GM23338 (cell line): Measurements from ENCODE around the gene SNAP47. TPM values are rescaled to one million over a fixed set of nuclear protein-coding genes. Genes with fewer than 3 reads are reported as not detected.

Experiments used
- ATAC-seq: fragments of 200-7000 bp; cut with Tn5 transposase; 3 replicates; pipeline ENCODE4 v1.9.1; 2020
- DNase-seq: peaks from one replicate; pipeline ENCODE4 v3.0.0-alpha.2; 2015; ENCODE audit warnings: low spot score
- H2AFZ ChIP-seq: fragments of 200-600 bp; sonication (generic); 2 replicates; pipeline ENCODE4 v1.8.0; 2016; ENCODE audit warnings: antibody characterized with exemption, mild to moderate bottlenecking, moderate library complexity
- H3F3A ChIP-seq: fragments of 200-600 bp; sonication (generic); replicated peaks from 2 replicates; pipeline ENCODE4 v1.8.0; 2017; ENCODE audit warnings: antibody characterized with exemption, mixed run types, low read depth
- H3K27ac ChIP-seq: fragments of 200-600 bp; sonication (generic); 2 replicates; pipeline ENCODE4 v1.6.1; 2016; ENCODE audit warnings: low read depth
- H3K27me3 ChIP-seq: fragments of 200-600 bp; sonication (generic); 2 replicates; pipeline ENCODE4 v1.8.0; 2016; ENCODE audit warnings: mild to moderate bottlenecking, mixed run types, moderate library complexity; ENCODE audit not compliant: insufficient read depth
- H3K36me3 ChIP-seq: fragments of 200-600 bp; sonication (generic); 2 replicates; pipeline ENCODE4 v1.8.0; 2016; ENCODE audit warnings: mild to moderate bottlenecking; ENCODE audit not compliant: insufficient read depth
- H3K4me1 ChIP-seq: fragments of 200-600 bp; sonication (generic); 2 replicates; pipeline ENCODE4 v1.8.0; 2016; ENCODE audit warnings: mild to moderate bottlenecking, moderate library complexity; ENCODE audit not compliant: insufficient read depth
- H3K4me2 ChIP-seq: fragments of 200-600 bp; sonication (generic); 2 replicates; pipeline ENCODE4 v1.7.1; 2017; ENCODE audit warnings: mixed run types
- H3K4me3 ChIP-seq: fragments of 200-600 bp; sonication (generic); 2 replicates; pipeline ENCODE4 v1.6.1; 2016; ENCODE audit warnings: mixed run types
- H3K79me2 ChIP-seq: fragments of 200-600 bp; sonication (generic); replicated peaks from 2 replicates; pipeline ENCODE4 v1.8.0; 2017; ENCODE audit warnings: mild to moderate bottlenecking; ENCODE audit not compliant: insufficient read depth
- H3K9me2 ChIP-seq: fragments of 200-600 bp; sonication (generic); 2 replicates; pipeline ENCODE4 v1.8.0; 2017; ENCODE audit not compliant: insufficient read depth
- H4K20me1 ChIP-seq: fragments of 200-600 bp; sonication (generic); replicated peaks from 2 replicates; pipeline ENCODE4 v1.8.0; 2017; ENCODE audit warnings: mild to moderate bottlenecking; ENCODE audit not compliant: insufficient read depth
- H3K27ac Mint-ChIP-seq: 2 replicates; pipeline ENCODE4 v1.8.0; 2020; ENCODE audit warnings: inconsistent platforms, mild to moderate bottlenecking, moderate library complexity, mixed read lengths
- H3K27me3 Mint-ChIP-seq: 3 replicates; pipeline ENCODE4 v1.8.0; 2022; ENCODE audit warnings: low read depth, mild to moderate bottlenecking, moderate library complexity, mixed read lengths, inconsistent platforms; ENCODE audit not compliant: insufficient read depth, poor library complexity
- H3K36me3 Mint-ChIP-seq: 3 replicates; pipeline ENCODE4 v1.8.0; 2021; ENCODE audit warnings: low read depth, mild to moderate bottlenecking, inconsistent platforms, moderate library complexity, mixed read lengths
- H3K4me1 Mint-ChIP-seq: 3 replicates; pipeline ENCODE4 v1.8.0; 2020; ENCODE audit warnings: mild to moderate bottlenecking, inconsistent platforms, mixed read lengths
- H3K4me3 Mint-ChIP-seq: 3 replicates; pipeline ENCODE4 v1.8.0; 2021; ENCODE audit warnings: moderate library complexity, mild to moderate bottlenecking, inconsistent platforms, mixed read lengths
- H3K9me3 Mint-ChIP-seq: 3 replicates; pipeline ENCODE4 v1.8.0; 2020; ENCODE audit warnings: moderate library complexity, mild to moderate bottlenecking, inconsistent platforms, mixed read lengths
- CREB1 ChIP-seq: fragments of 250-450 bp; sonication (Bioruptor Pico); IDR thresholded peaks from 2 replicates; pipeline ENCODE4 v1.5.0; 2020; ENCODE audit warnings: low read depth, mild to moderate bottlenecking, moderate library complexity
- CTCF ChIP-seq, 2 experiments: fragments of 200-600 bp in 1 of 2; sonication (generic) in 1 of 2; conservative IDR thresholded peaks; 2 replicates each; pipeline versions ENCODE4 v1.5.1 to v1.6.1; 2016 to 2017; ENCODE audit warnings: antibody characterized with exemption in 2 of 2, low read depth in 2 of 2, mild to moderate bottlenecking in 2 of 2, moderate library complexity in 1 of 2
- JUNB ChIP-seq: IDR thresholded peaks from one replicate; pipeline ENCODE4 v1.6.1; 2016; ENCODE audit warnings: antibody characterized with exemption; ENCODE audit not compliant: unreplicated experiment
- NANOG ChIP-seq: IDR thresholded peaks from 2 replicates; pipeline ENCODE4 v1.6.1; 2016; ENCODE audit warnings: antibody characterized with exemption, borderline replicate concordance
- POLR2AphosphoS5 ChIP-seq: IDR thresholded peaks from 2 replicates; pipeline ENCODE4 v1.6.1; 2016; ENCODE audit warnings: antibody characterized with exemption, low read depth
- ZNF114 ChIP-seq: fragments of 250-450 bp; sonication (Bioruptor Pico); IDR thresholded peaks from 2 replicates; pipeline ENCODE4 v1.5.0; 2020; ENCODE audit warnings: mild to moderate bottlenecking, moderate library complexity
- ZNF331 ChIP-seq: fragments of 250-450 bp; sonication (Bioruptor Pico); IDR thresholded peaks from 2 replicates; pipeline ENCODE4 v1.5.0; 2020; ENCODE audit warnings: low read depth, mild to moderate bottlenecking, moderate library complexity
- polyA plus RNA-seq: library from polyadenylated mRNA; unstranded; fragments of >200 nt; fragmentation: Nextera tagmentation; extraction: Ambion mirVana; gene quantifications from 2 replicates; pipeline ENCODE4 v1.2.1, GENCODE V29; 2016
- total RNA-seq: library from RNA; depleted of rRNA; stranded (reverse); fragments of >200 nt; shearing (Covaris generic); gene quantifications from 2 replicates; pipeline ENCODE4 v1.2.3, GENCODE V29; 2014

SNAP47 gene
- total and polyA plus RNA-seq, 2 experiments from 2014 or later, result 19.5 to 51.8 TPM

GRCh38 chr1:227787513-227788270 is 52.5 kb downstream of the SNAP47 start:
- Histone ChIP-seq H3K4me3 (peak overlapping the region; percentile 84), H3K36me3 (no peaks in the 10 kb centered on the region), H3K4me1 (peaks cover 3% of the 10 kb centered on the region; the same call in 1 of the 2 replicates), H3K27me3 (peaks cover 38% of the 10 kb centered on the region), H3K9me2 (no peaks in the 10 kb centered on the region), H3K4me2 (peak overlapping the region; percentile 92), H3K27ac (no peak overlapping the region), H3F3A (peaks cover 4% of the 10 kb centered on the region; the same call in 1 of the 2 replicates), H3K79me2 (no peaks in the 10 kb centered on the region), H2AFZ (peak overlapping the region; percentile 97), H4K20me1 (no peaks in the 10 kb centered on the region; the same call in none of the 2 replicates)
- ATAC-seq, result peak; percentile 77
- Mint-ChIP-seq H3K27ac (no peak overlapping the region), H3K9me3 (no peaks in the 10 kb centered on the region), H3K4me3 (peak overlapping the region; percentile 77), H3K27me3 (peaks cover 34% of the 10 kb centered on the region), H3K4me1 (peaks cover 10% of the 10 kb centered on the region), H3K36me3 (no peaks in the 10 kb centered on the region; the same call in 2 of the 3 replicates)
- peak; percentile 95 for DNase-seq
- TF ChIP-seq CREB1 (CRISPR knock-in tag), result peak; percentile 48; the same call in 1 of the 2 replicates
- TF ChIP-seq ZNF331 (CRISPR knock-in tag), result no peak
- peak; percentile 76 for TF ChIP-seq POLR2AphosphoS5
- TF ChIP-seq NANOG, result no peak
- TF ChIP-seq CTCF (conservative IDR thresholded peaks at IDR 0.05; ENCODE audit: low read depth in 2 of 2), result no peak

- DNase-seq, result peak; percentile 93
- no peak overlapping the region for H3K27ac ChIP-seq
- peaks cover 34% of the 10 kb centered on the region for H3K27me3 Mint-ChIP-seq
- peaks cover 12% of the 10 kb centered on the region for H3K4me1 Mint-ChIP-seq
- no peaks in the 10 kb centered on the region for H3K36me3 ChIP-seq
- H3K4me3 ChIP-seq, result peak overlapping the region; percentile 74
- TF ChIP-seq CREB1 (CRISPR knock-in tag) (0 out of 2 replicates have a peak, but pooled peaks have one; percentile 10), ZNF114 (CRISPR knock-in tag) (no peak), JUNB (no peak), POLR2AphosphoS5 (peak; percentile 48; the same call in 1 of the 2 replicates)
- no peaks in the 10 kb centered on the region for H3K9me3 Mint-ChIP-seq
- H3K4me2 ChIP-seq, result peak overlapping the region; percentile 88
- H2AFZ ChIP-seq, result peak overlapping the region; percentile 93
- H3K4me3 Mint-ChIP-seq, result peak overlapping the region; percentile 77
- no peaks in the 10 kb centered on the region; the same call in none of the 2 replicates for H4K20me1 ChIP-seq
- H3K27ac Mint-ChIP-seq, result no peak overlapping the region
- no peaks in the 10 kb centered on the region; the same call in 2 of the 3 replicates for H3K36me3 Mint-ChIP-seq
- H3F3A ChIP-seq, result peaks cover 4% of the 10 kb centered on the region; the same call in 1 of the 2 replicates
- H3K4me1 ChIP-seq, result peaks cover 7% of the 10 kb centered on the region
- peak; percentile 75 for ATAC-seq
- H3K9me2 ChIP-seq, result no peaks in the 10 kb centered on the region
- peaks cover 38% of the 10 kb centered on the region for H3K27me3 ChIP-seq
- H3K79me2 ChIP-seq, result no peaks in the 10 kb centered on the region
These were observed 53.2 kb downstream of the SNAP47 start for GRCh38 chr1:227788271-227789083.
